Loucy (cell line): Measurements from ENCODE around the gene NPHP4.

Experiments
- H2AFZ ChIP-seq: fragments of 200-600 bp; sonication (generic); 2 replicates; pipeline ENCODE4 v1.6.0; 2016; ENCODE audit warnings: antibody characterized with exemption, mild to moderate bottlenecking, low read length, moderate library complexity
- H3F3A ChIP-seq: fragments of 200-600 bp; 2 replicates; pipeline ENCODE4 v1.6.0; 2016; ENCODE audit warnings: antibody characterized with exemption, low read depth, mild to moderate bottlenecking
- H3K27me3 ChIP-seq: fragments of 200-600 bp; sonication (generic); 2 replicates; pipeline ENCODE4 v1.6.1; 2014; ENCODE audit warnings: low read length, mild to moderate bottlenecking; ENCODE audit not compliant: insufficient read depth, poor library complexity, severe bottlenecking
- H3K36me3 ChIP-seq: fragments of 200-600 bp; sonication (generic); 2 replicates; pipeline ENCODE4 v1.6.1; 2016; ENCODE audit warnings: low read length; ENCODE audit not compliant: insufficient read depth
- H3K4me1 ChIP-seq: fragments of 200-600 bp; sonication (generic); 2 replicates; pipeline ENCODE4 v1.5.1; 2014; ENCODE audit warnings: low read length, mild to moderate bottlenecking; ENCODE audit not compliant: insufficient read depth, poor library complexity, severe bottlenecking
- H3K4me2 ChIP-seq: fragments of 200-600 bp; sonication (generic); 2 replicates; pipeline ENCODE4 v1.6.0; 2014; ENCODE audit warnings: antibody characterized with exemption, low read length, low read depth, mild to moderate bottlenecking; ENCODE audit not compliant: poor library complexity, severe bottlenecking
- H3K4me3 ChIP-seq: fragments of 200-600 bp; sonication (generic); 2 replicates; pipeline ENCODE4 v1.5.1; 2014; ENCODE audit warnings: low read length, mild to moderate bottlenecking, mixed read lengths; ENCODE audit not compliant: poor library complexity, severe bottlenecking
- H3K79me2 ChIP-seq: fragments of 200-600 bp; sonication (generic); 2 replicates; pipeline ENCODE4 v1.6.1; 2014; ENCODE audit warnings: low read length; ENCODE audit not compliant: insufficient read depth
- H3K9ac ChIP-seq: fragments of 200-600 bp; sonication (generic); 2 replicates; pipeline ENCODE4 v1.6.0; 2014; ENCODE audit warnings: mild to moderate bottlenecking, low read depth, low read length, moderate library complexity; ENCODE audit not compliant: poor library complexity, severe bottlenecking
- H3K9me2 ChIP-seq: fragments of 200-600 bp; sonication (generic); replicated peaks from 2 replicates; pipeline ENCODE4 v1.6.1; 2016; ENCODE audit warnings: low read depth, low read length, mixed read lengths
- H3K9me3 ChIP-seq: fragments of 200-600 bp; sonication (generic); 2 replicates; pipeline ENCODE4 v1.6.1; 2014; ENCODE audit warnings: mild to moderate bottlenecking, antibody characterized with exemption, low read length, low read depth; ENCODE audit not compliant: insufficient read depth
- H4K20me1 ChIP-seq: fragments of 200-600 bp; sonication (generic); 2 replicates; pipeline ENCODE4 v1.6.0; 2014; ENCODE audit warnings: antibody characterized with exemption, low read length, mild to moderate bottlenecking; ENCODE audit not compliant: insufficient read depth, poor library complexity, severe bottlenecking
- CTCF ChIP-seq: fragments of 200-600 bp; sonication (generic); conservative IDR thresholded peaks from 2 replicates; pipeline ENCODE4 v1.5.1; 2014; ENCODE audit warnings: mild to moderate bottlenecking, antibody characterized with exemption, low read length
- EZH2phosphoT487 ChIP-seq: fragments of 200-600 bp; IDR thresholded peaks from 2 replicates; pipeline ENCODE4 v1.6.1; 2018; ENCODE audit warnings: antibody characterized with exemption, mild to moderate bottlenecking, moderate library complexity, borderline replicate concordance

NPHP4 gene

DNA sequence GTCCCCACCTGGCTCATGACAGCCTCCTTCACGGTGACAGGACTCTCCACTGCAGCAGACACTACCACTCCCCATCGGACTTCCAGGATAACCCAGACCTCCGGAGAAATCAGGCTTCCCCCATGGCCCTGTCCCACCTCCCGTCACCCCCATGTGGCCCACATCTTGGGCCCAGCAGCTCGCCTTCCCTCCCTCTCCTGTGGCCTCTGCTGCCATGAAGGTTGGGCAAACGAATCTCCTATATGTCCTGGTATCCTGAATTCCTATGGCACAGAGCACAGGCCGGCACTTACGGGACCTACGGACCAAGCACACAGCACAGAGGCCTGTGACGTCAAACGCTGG lies 82.0 kb downstream of the NPHP4 start:
- Histone ChIP-seq H3K9ac (no peak overlapping the region), H3K4me1 (no peaks in the 10 kb centered on the region), H3K9me2 (no peaks in the 10 kb centered on the region), H3F3A (no peaks in the 10 kb centered on the region), H3K9me3 (no peaks in the 10 kb centered on the region), H3K4me2 (no peak overlapping the region), H3K27me3 (no peaks in the 10 kb centered on the region), H3K4me3 (no peak overlapping the region), H3K36me3 (peaks cover 6% of the 10 kb centered on the region; the same call in 1 of the 2 replicates), H3K79me2 (no peaks in the 10 kb centered on the region), H2AFZ (no peak overlapping the region), H4K20me1 (no peaks in the 10 kb centered on the region)
- TF ChIP-seq EZH2phosphoT487 (no peak), CTCF (no peak)

GRCh38 chr1:5909576-5910275 lies 82.5 kb downstream of the NPHP4 start:
- Histone ChIP-seq H3K4me3 (no peak overlapping the region), H3K9me2 (no peaks in the 10 kb centered on the region), H3K27me3 (no peaks in the 10 kb centered on the region), H3F3A (no peaks in the 10 kb centered on the region), H3K4me2 (no peak overlapping the region), H2AFZ (no peak overlapping the region), H3K9ac (no peak overlapping the region), H3K36me3 (peaks cover 11% of the 10 kb centered on the region; the same call in 1 of the 2 replicates), H3K9me3 (no peaks in the 10 kb centered on the region), H3K79me2 (no peaks in the 10 kb centered on the region), H4K20me1 (no peaks in the 10 kb centered on the region), H3K4me1 (no peaks in the 10 kb centered on the region)
- TF ChIP-seq EZH2phosphoT487, result no peak
- TF ChIP-seq CTCF, result no peak

DNA sequence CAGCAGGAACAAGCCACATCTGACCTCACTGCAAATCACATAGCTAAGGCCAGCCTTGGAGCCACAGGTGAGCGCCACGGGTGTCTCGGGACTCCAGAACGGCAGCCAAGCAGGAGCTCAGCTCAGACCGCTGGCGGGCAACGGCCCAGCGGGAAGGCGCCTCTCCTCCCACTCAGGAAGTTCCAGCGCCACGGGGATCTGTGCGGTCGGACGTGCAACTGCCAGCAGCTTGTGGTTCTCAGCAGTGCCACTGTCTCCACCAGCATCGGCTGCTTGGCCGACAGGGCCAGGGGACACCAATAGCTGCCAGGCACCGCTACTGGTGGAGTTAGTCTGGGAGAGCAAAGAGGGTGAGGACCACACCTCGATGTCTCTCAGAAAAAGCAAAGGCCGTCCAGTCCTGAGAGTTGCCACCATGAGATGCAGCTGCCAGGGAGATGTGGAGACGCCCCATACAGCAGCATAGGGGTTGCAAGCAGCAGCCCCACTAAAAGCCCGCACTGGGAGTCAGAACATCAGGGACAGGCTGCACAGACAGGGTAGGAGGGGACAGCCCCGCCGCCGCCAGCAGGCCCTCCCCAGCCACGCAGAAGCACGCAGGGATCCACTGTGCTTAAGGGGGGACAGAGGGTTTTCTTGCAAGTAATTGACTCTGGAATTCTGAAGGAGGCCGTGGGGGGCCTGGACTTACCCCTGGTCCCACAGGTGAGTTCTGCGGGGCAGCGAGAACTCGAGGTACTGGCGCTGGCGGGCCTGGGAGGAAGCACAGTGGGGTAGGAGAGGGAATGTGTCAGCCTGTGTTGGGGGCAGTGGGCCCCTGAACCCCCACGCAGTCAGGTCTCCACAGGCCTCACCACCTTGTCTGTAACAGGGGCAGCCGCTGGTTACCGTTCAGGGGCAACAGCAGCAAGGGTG lies 83.5 kb downstream of the NPHP4 start:
- H3K9me2 ChIP-seq, result no peaks in the 10 kb centered on the region
- no peak overlapping the region for H3K9ac ChIP-seq
- no peaks in the 10 kb centered on the region for H3K27me3 ChIP-seq
- no peak overlapping the region for H2AFZ ChIP-seq
- no peak overlapping the region for H3K4me2 ChIP-seq
- H4K20me1 ChIP-seq, result no peaks in the 10 kb centered on the region
- H3K4me3 ChIP-seq, result no peak overlapping the region
- no peaks in the 10 kb centered on the region for H3K79me2 ChIP-seq
- peaks cover 17% of the 10 kb centered on the region; the same call in 1 of the 2 replicates for H3K36me3 ChIP-seq
- H3K9me3 ChIP-seq, result no peaks in the 10 kb centered on the region
- no peak for TF ChIP-seq EZH2phosphoT487
- no peak for TF ChIP-seq CTCF
- H3F3A ChIP-seq, result no peaks in the 10 kb centered on the region
- H3K4me1 ChIP-seq, result no peaks in the 10 kb centered on the region
